H9 (cell line): Measurements from ENCODE around the gene ELF2. TPM values are rescaled to one million over a fixed set of nuclear protein-coding genes. Genes with fewer than 3 reads are reported as not detected.

Experiments
- DNase-seq: peaks from one replicate; pipeline ENCODE4 v3.0.0-alpha.2; 2017
- H2AFZ ChIP-seq: one replicate; pipeline ENCODE4 v1.6.1; 2013; ENCODE audit warnings: mild to moderate bottlenecking, low read length, control low read depth, moderate library complexity
- H2AK5ac ChIP-seq: 2 replicates; pipeline ENCODE4 v1.6.1; 2013; ENCODE audit warnings: low read length, control low read depth, mixed read lengths; ENCODE audit not compliant: insufficient read length
- H2BK120ac ChIP-seq: one replicate; pipeline ENCODE4 v1.6.1; 2013; ENCODE audit warnings: low read depth, mild to moderate bottlenecking, low read length, control low read depth, inconsistent platforms; ENCODE audit not compliant: poor library complexity, severe bottlenecking
- H2BK12ac ChIP-seq: 2 replicates; pipeline ENCODE4 v1.6.1; 2013; ENCODE audit warnings: low read length, control low read depth, mixed read lengths, low read depth; ENCODE audit not compliant: insufficient read length
- H2BK15ac ChIP-seq: 2 replicates; pipeline ENCODE4 v1.6.1; 2013; ENCODE audit warnings: low read depth, low read length, control low read depth
- H2BK20ac ChIP-seq: one replicate; pipeline ENCODE4 v1.6.1; 2013; ENCODE audit warnings: low read depth, mild to moderate bottlenecking, low read length, control low read depth, inconsistent platforms; ENCODE audit not compliant: poor library complexity, severe bottlenecking
- H2BK5ac ChIP-seq: 2 replicates; pipeline ENCODE4 v1.6.1; 2013; ENCODE audit warnings: low read length, control low read depth, mixed read lengths; ENCODE audit not compliant: insufficient read length
- H3K14ac ChIP-seq: 2 replicates; pipeline ENCODE4 v1.6.1; 2013; ENCODE audit warnings: low read length, control low read depth; ENCODE audit not compliant: insufficient read depth
- H3K18ac ChIP-seq: 2 replicates; pipeline ENCODE4 v1.6.1; 2013; ENCODE audit warnings: low read depth, mild to moderate bottlenecking, mixed read lengths, low read length, control low read depth; ENCODE audit not compliant: insufficient read length
- H3K23ac ChIP-seq: 2 replicates; pipeline ENCODE4 v1.6.1; 2013; ENCODE audit warnings: low read length, control low read depth, mixed read lengths, low read depth; ENCODE audit not compliant: insufficient read length
- H3K23me2 ChIP-seq: 2 replicates; pipeline ENCODE4 v1.6.1; 2013; ENCODE audit warnings: low read depth, mild to moderate bottlenecking, mixed read lengths, low read length, control low read depth; ENCODE audit not compliant: insufficient read length, poor library complexity, severe bottlenecking
- H3K27ac ChIP-seq: 2 replicates; pipeline ENCODE4 v1.5.1; 2013; ENCODE audit warnings: low read length, control low read depth, mixed read lengths, low read depth; ENCODE audit not compliant: insufficient read length
- H3K27me3 ChIP-seq: 2 replicates; pipeline ENCODE4 v1.6.1; 2013; ENCODE audit warnings: low read length, control low read depth, inconsistent platforms; ENCODE audit not compliant: insufficient read depth
- H3K4ac ChIP-seq: 2 replicates; pipeline ENCODE4 v1.6.1; 2013; ENCODE audit warnings: low read depth, mild to moderate bottlenecking, control low read depth, inconsistent platforms, low read length, moderate library complexity
- H3K4me1 ChIP-seq: 2 replicates; pipeline ENCODE4 v1.6.1; 2013; ENCODE audit warnings: low read length, control low read depth, inconsistent platforms; ENCODE audit not compliant: insufficient read depth
- H3K4me2 ChIP-seq: 2 replicates; pipeline ENCODE4 v1.6.1; 2013; ENCODE audit warnings: low read length, control low read depth, mixed read lengths; ENCODE audit not compliant: insufficient read length, insufficient read depth
- H3K56ac ChIP-seq: 2 replicates; pipeline ENCODE4 v1.6.1; 2013; ENCODE audit warnings: low read depth, mild to moderate bottlenecking, mixed read lengths, low read length, control low read depth; ENCODE audit not compliant: insufficient read length
- H3K79me1 ChIP-seq: 2 replicates; pipeline ENCODE4 v1.6.1; 2013; ENCODE audit warnings: low read depth, mild to moderate bottlenecking, moderate library complexity, low read length, control low read depth, inconsistent platforms; ENCODE audit not compliant: insufficient read depth, poor library complexity, severe bottlenecking
- H3K79me2 ChIP-seq: 2 replicates; pipeline ENCODE4 v1.6.1; 2013; ENCODE audit warnings: low read length, control low read depth, inconsistent platforms; ENCODE audit not compliant: insufficient read depth
- H3K9ac ChIP-seq: 2 replicates; pipeline ENCODE4 v1.6.1; 2013; ENCODE audit warnings: low read length, control low read depth, mixed read lengths; ENCODE audit not compliant: insufficient read length; ENCODE audit errors: extremely low read depth
- H3K9me3 ChIP-seq: one replicate; pipeline ENCODE4 v1.6.1; 2013; ENCODE audit warnings: low read depth, low read length, inconsistent platforms; ENCODE audit not compliant: control insufficient read depth
- H3T11ph ChIP-seq: one replicate; pipeline ENCODE4 v1.6.1; 2013; ENCODE audit warnings: mild to moderate bottlenecking, low read length, control low read depth, inconsistent platforms
- H4K20me1 ChIP-seq: one replicate; pipeline ENCODE4 v1.6.1; 2013; ENCODE audit not compliant: control insufficient read depth, insufficient read length, insufficient read depth
- H4K5ac ChIP-seq: 2 replicates; pipeline ENCODE4 v1.6.1; 2013; ENCODE audit warnings: low read depth, mild to moderate bottlenecking, mixed read lengths, low read length, control low read depth; ENCODE audit not compliant: insufficient read length
- H4K8ac ChIP-seq: replicated peaks from 2 replicates; pipeline ENCODE4 v1.6.1; 2013; ENCODE audit warnings: low read length, control low read depth, mixed read lengths, low read depth; ENCODE audit not compliant: insufficient read length
- H4K91ac ChIP-seq: 2 replicates; pipeline ENCODE4 v1.6.1; 2013; ENCODE audit warnings: low read depth, mild to moderate bottlenecking, moderate library complexity, mixed read lengths, low read length, control low read depth; ENCODE audit not compliant: insufficient read length
- H3K27ac Mint-ChIP-seq, 3 experiments: 2 replicates in 2 of 3; 3 replicates in 1 of 3; pipeline ENCODE4 v1.8.0; 2020 to 2021; ENCODE audit warnings: mixed read lengths in 3 of 3, mild to moderate bottlenecking in 1 of 3, moderate library complexity in 1 of 3
- H3K27me3 Mint-ChIP-seq: 2 replicates; pipeline ENCODE4 v1.8.0; 2021; ENCODE audit warnings: low read depth, mild to moderate bottlenecking, moderate library complexity, mixed read lengths
- H3K36me3 Mint-ChIP-seq, 3 experiments: 2 replicates in 2 of 3; 3 replicates in 1 of 3; pipeline ENCODE4 v1.8.0; 2020 to 2021; ENCODE audit warnings: low read depth in 3 of 3, mixed read lengths in 3 of 3; ENCODE audit not compliant: insufficient read depth in 1 of 3
- H3K4me1 Mint-ChIP-seq, 2 experiments: 2 replicates each; pipeline ENCODE4 v1.8.0; 2020; ENCODE audit warnings: mixed read lengths in 2 of 2
- H3K4me3 Mint-ChIP-seq, 2 experiments: 2 replicates in 1 of 2; 3 replicates in 1 of 2; pipeline ENCODE4 v1.8.0; 2020 to 2021; ENCODE audit warnings: mild to moderate bottlenecking in 2 of 2, mixed read lengths in 2 of 2, moderate library complexity in 1 of 2
- H3K9me3 Mint-ChIP-seq, 2 experiments: 2 replicates in 1 of 2; 3 replicates in 1 of 2; pipeline ENCODE4 v1.8.0; 2020; ENCODE audit warnings: mild to moderate bottlenecking in 2 of 2, mixed read lengths in 2 of 2, moderate library complexity in 1 of 2
- WGBS: extraction: QIAGEN DNeasy Blood & Tissue Kit; methylation state at CpG from one replicate; pipeline ENCODE4 v1.1.7; 2013; ENCODE audit warnings: missing lambda C conversion rate, low lambda C conversion rate, mixed read lengths; ENCODE audit not compliant: insufficient read length; ENCODE audit errors: extremely low coverage; 5-methylcytosine and 5-hydroxymethylcytosine counted together
- total RNA-seq: library from RNA; stranded (reverse); gene quantifications from 2 replicates; pipeline ENCODE4 v1.2.1, GENCODE V29; 2021
- TF ChIP-seq, protein P1 (sequence below): fragments of 200-600 bp; sonication (generic); conservative IDR thresholded peaks from 3 replicates; pipeline ENCODE4 v1.8.0; 2021; ENCODE audit warnings: antibody characterized with exemption, mild to moderate bottlenecking

ELF2 gene
- total RNA-seq, 1 experiment from 2014 or later: 49.6 TPM

DNA sequence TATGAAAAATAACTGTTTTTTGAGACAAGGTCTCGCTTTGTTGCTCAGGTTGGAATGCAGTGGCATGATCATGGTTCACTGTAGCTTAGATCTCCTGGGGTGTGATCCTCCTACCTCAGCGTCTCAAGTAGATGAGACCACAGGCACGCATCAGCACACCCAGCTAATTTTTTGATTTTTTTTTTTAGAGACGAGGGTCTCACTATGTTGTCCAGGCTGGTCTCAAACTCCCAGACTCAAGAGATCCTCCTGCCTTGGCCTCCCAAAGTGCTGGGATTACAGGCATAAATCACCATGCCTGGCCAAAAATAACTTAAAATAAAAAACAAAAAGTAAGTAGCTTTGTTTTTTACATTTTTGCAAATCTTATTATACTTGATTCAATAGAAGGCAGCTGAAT lies 98.1 kb downstream of the ELF2 start:
- TF ChIP-seq, protein P1, sequence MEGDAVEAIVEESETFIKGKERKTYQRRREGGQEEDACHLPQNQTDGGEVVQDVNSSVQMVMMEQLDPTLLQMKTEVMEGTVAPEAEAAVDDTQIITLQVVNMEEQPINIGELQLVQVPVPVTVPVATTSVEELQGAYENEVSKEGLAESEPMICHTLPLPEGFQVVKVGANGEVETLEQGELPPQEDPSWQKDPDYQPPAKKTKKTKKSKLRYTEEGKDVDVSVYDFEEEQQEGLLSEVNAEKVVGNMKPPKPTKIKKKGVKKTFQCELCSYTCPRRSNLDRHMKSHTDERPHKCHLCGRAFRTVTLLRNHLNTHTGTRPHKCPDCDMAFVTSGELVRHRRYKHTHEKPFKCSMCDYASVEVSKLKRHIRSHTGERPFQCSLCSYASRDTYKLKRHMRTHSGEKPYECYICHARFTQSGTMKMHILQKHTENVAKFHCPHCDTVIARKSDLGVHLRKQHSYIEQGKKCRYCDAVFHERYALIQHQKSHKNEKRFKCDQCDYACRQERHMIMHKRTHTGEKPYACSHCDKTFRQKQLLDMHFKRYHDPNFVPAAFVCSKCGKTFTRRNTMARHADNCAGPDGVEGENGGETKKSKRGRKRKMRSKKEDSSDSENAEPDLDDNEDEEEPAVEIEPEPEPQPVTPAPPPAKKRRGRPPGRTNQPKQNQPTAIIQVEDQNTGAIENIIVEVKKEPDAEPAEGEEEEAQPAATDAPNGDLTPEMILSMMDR: no peak
- no peak overlapping the region for H4K91ac ChIP-seq
- H3K36me3 Mint-ChIP-seq: peaks cover 0 to 1% (median 0%) of the 10 kb centered on the region in 3 experiments; a peak in 1 of 7 replicates
- peaks cover 20% of the 10 kb centered on the region; the same call in 1 of the 2 replicates for H3K79me2 ChIP-seq
- no peak overlapping the region for H3K4me3 Mint-ChIP-seq
- no peaks in the 10 kb centered on the region for H3K79me1 ChIP-seq
- no peak for DNase-seq
- H2AK5ac ChIP-seq: no peak overlapping the region
- no peak overlapping the region for H2AFZ ChIP-seq
- no peak overlapping the region for H2BK5ac ChIP-seq
- H2BK15ac ChIP-seq: no peak overlapping the region
- H3K18ac ChIP-seq: no peak overlapping the region
- no CpG with 5 or more reads among the region's 4 CpGs for WGBS
- no peak overlapping the region for H3K27ac Mint-ChIP-seq
- H3K4me1 ChIP-seq: no peaks in the 10 kb centered on the region
- peaks cover 7 to 8% of the 10 kb centered on the region in 2 experiments for H3K4me1 Mint-ChIP-seq
- H2BK12ac ChIP-seq: no peak overlapping the region
- H3T11ph ChIP-seq: no peak overlapping the region
- H3K4ac ChIP-seq: no peak overlapping the region
- no peak overlapping the region for H4K5ac ChIP-seq
- H3K27me3 Mint-ChIP-seq: no peaks in the 10 kb centered on the region
- no peak overlapping the region for H3K9ac ChIP-seq
- no peak overlapping the region for H2BK20ac ChIP-seq
- H2BK120ac ChIP-seq: no peak overlapping the region
- H4K8ac ChIP-seq: no peak overlapping the region
- no peaks in the 10 kb centered on the region for H4K20me1 ChIP-seq
- H3K9me3 ChIP-seq: no peaks in the 10 kb centered on the region
- no peak overlapping the region for H3K14ac ChIP-seq
- no peaks in the 10 kb centered on the region for H3K27me3 ChIP-seq
- no peak overlapping the region for H3K56ac ChIP-seq
- no peaks in the 10 kb centered on the region for H3K9me3 Mint-ChIP-seq
- H3K23ac ChIP-seq: no peak overlapping the region
- H3K4me2 ChIP-seq: no peak overlapping the region
- H3K27ac ChIP-seq: no peak overlapping the region
- peaks cover 9% of the 10 kb centered on the region for H3K23me2 ChIP-seq
